CD1c-positive myeloid dendritic cell (primary cell): ENCODE measurements around the gene LDAH.

Experiments
- DNase-seq: peaks from one replicate; pipeline ENCODE4 v3.0.0-alpha.2; 2016; ENCODE audit errors: extremely low spot score

The LDAH gene

DNA sequence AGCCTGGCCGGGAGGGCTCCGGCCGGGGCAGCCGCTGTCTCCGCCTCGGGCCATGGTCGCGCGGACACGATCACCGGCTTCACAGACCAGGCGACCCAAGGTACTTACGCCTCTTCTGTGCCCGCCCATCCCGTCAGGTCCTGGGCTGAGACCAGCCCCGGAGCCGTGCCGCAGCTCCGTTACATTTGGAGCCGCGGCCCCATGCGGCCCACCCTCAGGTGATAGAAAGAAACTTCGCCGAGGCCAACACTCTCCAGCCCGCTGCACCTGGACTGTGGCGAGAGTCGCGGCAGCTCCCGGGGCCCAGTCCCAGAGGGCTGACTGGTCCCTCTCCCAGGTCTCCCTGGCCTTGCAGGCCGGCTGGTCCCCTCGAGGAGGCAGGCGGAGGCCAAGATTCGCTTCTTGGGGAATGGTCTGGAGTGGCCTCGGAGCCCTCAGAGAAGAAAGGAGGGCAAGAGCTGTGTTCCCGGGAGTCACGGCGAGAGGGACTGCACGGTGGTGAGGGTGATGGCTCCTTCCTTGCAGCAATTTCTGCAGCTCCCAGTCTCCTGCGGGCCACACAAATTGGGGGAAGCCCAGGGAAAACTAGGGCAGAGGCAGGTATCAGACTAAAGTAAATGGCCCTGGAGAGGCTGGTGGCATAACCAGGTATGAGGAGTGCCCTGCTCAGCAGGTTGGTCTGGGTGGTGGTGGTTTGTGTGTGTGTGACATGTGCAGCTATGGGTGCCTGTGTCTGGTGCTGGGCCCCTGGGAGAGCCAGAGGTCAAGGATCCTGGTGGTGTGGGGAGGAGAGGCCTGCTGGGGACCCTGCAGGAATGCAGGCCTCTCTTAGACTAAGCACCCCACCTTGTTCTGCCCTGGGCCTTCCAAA is 155.1 kb downstream of the LDAH start:
- no peak for DNase-seq

- DNase-seq, result peak; percentile 28
Observed at GRCh38 chr2:20667151-20667530, 155.8 kb downstream of the LDAH start.

- no peak for DNase-seq
Observed at GRCh38 chr2:20666304-20667150, 156.4 kb downstream of the LDAH start, which contains the start of gene GDF7. GDF7 (plus strand) TSS chr2:20667144; CDS start chr2:20667240, 96 bp downstream.

DNA sequence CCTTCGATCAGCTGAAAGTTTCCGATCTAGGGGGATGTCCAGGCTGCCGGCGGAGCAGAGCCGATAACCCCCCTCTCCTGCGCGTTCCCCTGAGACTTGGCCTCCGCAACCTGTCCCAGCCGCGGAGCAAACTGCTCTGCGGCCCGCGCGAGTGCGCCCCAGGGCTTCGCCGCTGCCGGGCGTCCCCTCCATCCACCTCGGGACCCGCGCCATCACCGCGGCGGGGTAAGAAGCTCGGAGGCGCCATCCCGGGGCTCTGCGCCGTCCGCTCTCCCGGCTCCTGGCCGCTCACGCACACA is 156.9 kb downstream of the LDAH start:
- DNase-seq, result no peak

DNA sequence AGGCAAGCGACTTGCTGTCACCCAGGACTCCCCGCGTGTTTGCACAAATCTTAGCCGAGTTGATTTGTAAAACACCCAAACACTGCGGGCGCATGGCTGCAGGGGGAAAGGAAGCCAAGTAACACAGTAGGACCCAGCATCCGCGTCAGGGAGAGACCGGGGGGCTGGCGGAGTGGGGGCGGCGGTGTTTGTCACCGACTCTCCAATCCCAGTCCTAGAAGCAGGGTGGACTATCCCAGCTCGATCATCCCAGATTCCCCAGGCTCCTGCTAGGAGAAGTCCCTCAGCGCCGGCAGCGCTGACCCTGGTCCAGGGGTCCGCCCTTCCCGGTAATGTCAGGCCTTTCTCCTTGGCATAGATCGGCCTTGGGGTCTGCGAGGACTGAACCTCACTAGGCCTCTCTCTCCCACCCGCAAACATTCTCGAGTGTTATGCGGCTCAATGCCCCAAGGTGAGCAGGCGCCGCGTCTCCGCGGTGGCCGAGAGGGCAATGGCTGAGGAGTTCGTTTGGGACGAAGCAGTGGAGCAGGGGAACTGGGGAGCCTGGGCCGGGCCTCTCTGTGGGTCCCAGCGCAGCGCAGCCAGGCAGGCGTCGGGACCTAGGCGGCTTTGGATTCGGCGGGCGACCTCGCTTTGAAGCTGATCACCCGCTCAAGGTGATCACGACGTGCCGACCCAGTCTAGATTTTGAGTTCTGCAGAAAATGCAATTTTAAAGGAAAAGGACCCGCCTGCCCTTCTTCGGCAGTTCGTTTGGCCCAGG is 157.5 kb downstream of the LDAH start:
- DNase-seq, result no peak

- no peak for DNase-seq
Observed at GRCh38 chr2:20664431-20665242, 158.3 kb downstream of the LDAH start.

- no peak for DNase-seq
Observed at GRCh38 chr2:20664071-20664390, 158.9 kb downstream of the LDAH start.

DNA sequence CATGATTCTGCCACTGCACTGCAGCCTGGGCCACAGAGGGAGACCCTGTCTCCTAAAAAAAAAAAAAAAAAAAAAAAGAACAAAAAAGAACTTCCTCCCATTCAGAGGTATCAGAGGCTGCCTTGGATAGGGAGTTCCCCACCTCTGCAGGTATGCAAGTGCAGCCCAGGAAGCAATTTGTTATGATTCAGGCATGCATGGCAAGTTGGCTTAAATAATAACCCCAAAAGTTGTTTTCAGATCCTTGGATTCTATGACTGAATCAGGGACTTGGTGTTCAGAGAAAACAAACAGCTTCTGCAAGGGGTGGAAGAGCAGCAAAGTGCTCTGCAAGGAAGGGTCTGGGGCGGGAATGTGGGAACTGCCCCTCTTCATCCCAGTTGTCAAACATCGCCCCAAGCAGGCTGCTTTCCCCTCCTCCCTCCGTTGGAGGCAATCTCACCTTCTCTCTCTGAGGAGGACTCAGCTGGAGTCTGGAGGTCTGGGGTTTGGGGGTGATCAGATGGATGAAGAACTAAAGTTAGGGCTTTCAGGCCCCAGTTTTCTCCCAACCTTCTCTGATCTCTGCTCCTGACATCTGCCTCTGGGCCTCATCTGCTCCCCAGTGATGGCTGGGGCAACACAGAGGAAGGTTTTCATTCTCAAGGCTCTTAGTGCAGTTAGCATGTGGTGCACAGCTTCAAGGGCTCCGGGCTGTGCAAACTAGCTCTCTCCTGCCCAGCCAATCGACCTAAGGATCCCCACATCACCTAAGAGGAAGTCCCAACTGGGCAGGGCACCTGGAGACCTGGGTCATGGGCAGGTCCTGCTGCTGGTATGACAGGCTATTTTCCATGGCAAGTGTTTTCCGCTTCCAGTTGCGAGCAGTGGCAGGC is 159.5 kb downstream of the LDAH start:
- no peak for DNase-seq

- DNase-seq, result no peak
Observed at GRCh38 chr2:20662308-20662937, 160.5 kb downstream of the LDAH start.

GRCh38 chr2:20661421-20662307 is 161.2 kb downstream of the LDAH start:
- DNase-seq, result peak; percentile 83

GRCh38 chr2:20660506-20661420 is 162.1 kb downstream of the LDAH start:
- DNase-seq, result peak; percentile 35

DNA sequence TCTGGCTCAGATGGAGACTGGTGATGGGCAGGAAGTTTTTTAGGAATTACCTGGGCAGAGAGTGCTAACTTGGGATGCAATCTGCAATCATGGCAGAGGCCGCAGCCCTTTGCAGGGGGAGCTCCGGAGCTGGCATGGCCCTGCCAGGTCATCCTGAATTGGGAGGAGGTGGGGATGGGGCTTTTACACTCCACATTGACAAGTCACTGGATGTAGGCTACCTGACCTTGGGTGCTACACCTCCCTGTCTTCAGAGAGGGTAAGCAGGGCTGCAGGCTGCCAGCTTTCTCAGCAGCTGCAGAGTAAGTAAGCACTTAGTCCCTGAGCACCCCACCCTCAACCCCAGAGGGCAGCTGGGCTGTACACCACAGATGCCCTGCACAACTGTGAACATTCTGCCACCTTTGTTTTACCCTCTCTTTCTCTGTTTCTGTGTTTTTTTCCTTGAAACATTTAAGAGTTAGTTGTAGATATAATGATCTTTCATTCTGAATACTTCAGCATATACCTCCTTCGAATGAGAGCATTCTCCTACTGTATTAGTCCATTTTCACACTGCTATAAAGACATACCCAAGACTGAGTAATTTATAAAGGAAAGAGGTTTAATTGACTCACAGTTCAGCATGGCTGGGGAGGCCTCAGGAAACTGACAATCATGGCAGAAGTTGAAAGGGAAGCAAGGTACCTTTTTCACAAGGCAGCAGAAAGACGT is 165.2 kb downstream of the LDAH start:
- no peak for DNase-seq

DNA sequence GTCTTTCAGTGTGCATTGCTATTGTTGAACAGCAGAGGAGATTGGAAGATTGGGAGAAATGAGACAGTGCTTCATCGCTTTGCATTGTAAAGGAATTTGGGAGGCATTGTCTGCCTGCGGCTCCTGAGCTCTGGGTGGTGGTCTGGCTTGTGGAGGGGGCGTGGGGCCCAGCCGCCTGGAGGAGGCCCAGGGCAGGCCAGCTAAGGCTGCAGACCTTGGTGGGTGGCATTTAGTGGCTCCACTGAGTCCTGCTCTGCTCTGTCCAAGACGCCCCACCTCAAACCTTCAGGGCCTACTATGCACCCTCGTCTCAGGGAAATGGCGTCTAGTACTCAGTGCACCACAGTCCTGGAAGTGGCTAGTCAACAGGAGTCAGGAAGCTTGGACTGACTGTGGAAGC is 166.3 kb downstream of the LDAH start:
- no peak for DNase-seq

DNA sequence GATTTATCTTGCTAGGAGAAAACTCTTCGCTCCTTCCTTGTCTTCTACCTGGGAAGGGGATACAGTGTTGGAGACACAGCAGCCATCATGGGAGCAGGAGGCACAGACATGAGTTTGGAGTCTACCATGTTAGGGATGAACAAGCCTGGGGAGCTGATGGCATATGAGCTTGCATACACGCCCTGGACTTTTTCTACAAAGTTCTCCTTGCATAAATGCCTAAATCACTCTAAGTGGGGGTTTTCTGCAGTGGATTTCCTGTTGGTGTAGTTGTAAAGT is 168.4 kb downstream of the LDAH start:
- no peak for DNase-seq

GRCh38 chr2:20653695-20654534 is 169.0 kb downstream of the LDAH start:
- DNase-seq, result no peak

DNA sequence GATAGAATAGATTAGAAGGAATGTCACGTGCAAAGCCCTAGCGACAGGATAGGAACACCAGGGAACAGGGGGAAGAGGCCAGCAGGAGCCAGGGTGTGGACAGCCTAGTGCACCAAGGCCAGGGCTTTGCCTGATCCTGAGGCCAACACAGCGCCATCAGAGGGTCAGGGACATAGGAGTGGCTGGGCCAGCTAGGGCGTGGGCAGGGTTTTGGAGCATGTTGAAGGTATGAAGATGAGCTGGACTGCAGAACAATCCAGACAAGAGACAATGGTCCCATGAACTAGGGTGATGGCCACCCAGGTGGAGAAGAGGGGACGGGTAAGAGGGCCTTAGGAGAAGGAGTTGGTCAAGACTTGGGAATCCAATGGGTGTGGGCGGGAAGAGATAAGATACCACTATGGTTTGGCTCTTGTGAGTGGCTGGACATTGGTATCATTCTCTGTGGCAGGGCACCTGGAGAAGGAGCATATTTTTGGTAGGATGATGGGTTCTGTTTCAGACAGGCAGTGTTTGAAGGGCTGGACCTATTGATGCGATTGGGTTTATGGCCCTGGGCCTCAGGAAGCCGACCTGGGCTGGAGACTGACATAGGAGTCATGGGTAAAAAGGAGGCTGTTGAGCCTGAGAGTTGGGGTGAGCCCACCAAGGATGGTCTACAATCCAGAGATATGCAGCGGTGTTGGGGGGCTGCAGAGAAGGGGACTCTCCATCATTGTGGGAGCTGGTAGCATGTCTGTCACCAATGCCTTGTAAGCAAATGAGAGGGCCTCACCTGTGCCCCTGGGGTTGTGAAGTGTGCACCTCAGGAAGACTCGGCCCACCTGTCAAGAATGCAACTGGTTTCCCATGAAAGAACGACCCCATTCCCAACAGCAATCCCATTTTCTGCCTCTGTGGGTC is 170.0 kb downstream of the LDAH start:
- DNase-seq, result no peak
